SK-N-MC (cell line): ENCODE results near the gene PDE1A.

ENCODE experiments used
- DNase-seq: peaks from one replicate; pipeline ENCODE4 v3.0.0-alpha.2; 2011; ENCODE audit warnings: low read depth, low spot score
- H3K27ac ChIP-seq: fragments of 200-600 bp; sonication (generic); 2 replicates; pipeline ENCODE4 v1.5.1; 2016; ENCODE audit warnings: mixed run types
- H3K36me3 ChIP-seq: fragments of 200-600 bp; sonication (generic); 2 replicates; pipeline ENCODE4 v1.6.1; 2017; ENCODE audit warnings: antibody characterized with exemption, low read length, mixed read lengths; ENCODE audit not compliant: insufficient read depth
- H3K4me3 ChIP-seq: fragments of 200-600 bp; sonication (generic); 2 replicates; pipeline ENCODE4 v1.5.1; 2016
- H3K9ac ChIP-seq: fragments of 200-600 bp; sonication (generic); 2 replicates; pipeline ENCODE4 v1.8.0; 2017; ENCODE audit warnings: mixed run types, mixed read lengths; ENCODE audit not compliant: insufficient read length
- H3K9me3 ChIP-seq: fragments of 200-600 bp; sonication (generic); 2 replicates; pipeline ENCODE4 v1.6.1; 2017; ENCODE audit warnings: low read depth, mild to moderate bottlenecking, antibody characterized with exemption, low read length, moderate library complexity, mixed read lengths
- EZH2 ChIP-seq: fragments of 200-600 bp; sonication (generic); IDR thresholded peaks from one replicate; pipeline ENCODE4 v1.6.1; 2017; ENCODE audit warnings: antibody characterized with exemption
- FOXP2 ChIP-seq: optimal IDR thresholded peaks from 2 replicates; pipeline ENCODE3; 2011; ENCODE audit warnings: mild to moderate bottlenecking, moderate library complexity; ENCODE audit not compliant: insufficient read depth; ENCODE audit errors: extremely low read length, control extremely low read depth
- POLR2AphosphoS5 ChIP-seq: IDR thresholded peaks from 2 replicates; pipeline ENCODE4 v1.6.1; 2012; ENCODE audit warnings: mild to moderate bottlenecking, low read depth, low read length, borderline replicate concordance

PDE1A gene

GRCh38 chr2:182090486-182090885 lies 336.4 kb downstream of the PDE1A start:
- no peak for DNase-seq
- no peaks in the 10 kb centered on the region for H3K36me3 ChIP-seq
- H3K27ac ChIP-seq, result no peak overlapping the region
- H3K4me3 ChIP-seq, result no peak overlapping the region
- H3K9me3 ChIP-seq, result no peaks in the 10 kb centered on the region
- TF ChIP-seq FOXP2 (no peak), POLR2AphosphoS5 (no peak), EZH2 (no peak)
- H3K9ac ChIP-seq, result no peak overlapping the region
